Omental fat pad (tissue), 4 donors: ENCODE results near the gene DLST. TPM values are rescaled to one million over a fixed set of nuclear protein-coding genes. Genes with fewer than 3 reads are reported as not detected.

Experiments used
- ATAC-seq: fragments of 150-250 bp; one replicate; pipeline ENCODE4 v1.9.1; 2016; ENCODE audit warnings: mild to moderate bottlenecking, moderate library complexity; ENCODE audit not compliant: low FRiP score
- DNase-seq: peaks from one replicate; pipeline ENCODE4 v3.0.0-alpha.2; 2019; ENCODE audit warnings: low spot score
- CTCF ChIP-seq, 3 donors: fragments of 450-650 bp; IDR thresholded peaks; one replicate each; pipeline ENCODE4 v1.5.1; 2016 to 2017; ENCODE audit warnings: antibody characterized with exemption in 3 of 3, mild to moderate bottlenecking in 3 of 3, moderate library complexity in 2 of 3
- total RNA-seq, 4 donors: library from RNA; depleted of rRNA; stranded (reverse); fragments of >200 nt; gene quantifications; one replicate each; pipeline ENCODE4 v1.1.0, GENCODE V29; 2016

The DLST gene
- total RNA-seq, 4 donors from 2014 or later = 102 to 144 (median 114) TPM

GRCh38 chr14:74909911-74910310, 28.2 kb downstream of the DLST start:
- no peak for TF ChIP-seq CTCF (IDR thresholded peaks at IDR 0.05)
- DNase-seq (no peak), ATAC-seq (no peak)

- no peak for TF ChIP-seq CTCF (IDR thresholded peaks at IDR 0.05)
- ATAC-seq (no peak), DNase-seq (no peak)
These were observed 28.8 kb downstream of the DLST start for GRCh38 chr14:74910556-74910955.

GRCh38 chr14:74911221-74911620, 29.5 kb downstream of the DLST start:
- no peak for DNase-seq
- no peak for TF ChIP-seq CTCF (IDR thresholded peaks at IDR 0.05)
- no peak for ATAC-seq

GRCh38 chr14:74911704-74912103, 30.0 kb downstream of the DLST start:
- no peak for TF ChIP-seq CTCF (IDR thresholded peaks at IDR 0.05)
- DNase-seq (no peak), ATAC-seq (no peak)

GRCh38 chr14:74912111-74912510, 30.4 kb downstream of the DLST start:
- no peak for TF ChIP-seq CTCF (IDR thresholded peaks at IDR 0.05)
- ATAC-seq (no peak), DNase-seq (no peak)

- DNase-seq (no peak), ATAC-seq (no peak)
- no peak for TF ChIP-seq CTCF (IDR thresholded peaks at IDR 0.05)
These were observed 31.1 kb downstream of the DLST start for GRCh38 chr14:74912801-74913200.

- no peak for DNase-seq
- no peak for TF ChIP-seq CTCF (IDR thresholded peaks at IDR 0.05)
These were observed 31.7 kb downstream of the DLST start for GRCh38 chr14:74913393-74913910.

More at GRCh38 chr14:74913393-74913910, 31.7 kb downstream of the DLST start:
- ATAC-seq = no peak
